H1 (cell line): ENCODE measurements around the gene MRTO4. TPM values are rescaled to one million over a fixed set of nuclear protein-coding genes. Genes with fewer than 3 reads are reported as not detected.

ENCODE experiments used
- CTCF ChIA-PET: fragments of 300-600 bp; sonication (Branson Sonifier 250); formaldehyde crosslinking; loops from one replicate; lab custom pipeline; 2021; ENCODE audit not compliant: partially characterized antibody; lab: Charles Lee
- POLR2A ChIA-PET: fragments of 300-600 bp; sonication (Branson Sonifier 250); formaldehyde crosslinking; loops from one replicate; lab custom pipeline; 2021; ENCODE audit warnings: inconsistent platforms; ENCODE audit not compliant: partially characterized antibody; lab: Charles Lee
- DNase-seq, 2 experiments: peaks; one replicate each; pipeline versions ENCODE4 v3.0.0 to v3.0.0-alpha.2; 2010 to 2022; ENCODE audit warnings: low spot score in 2 of 2, low read depth in 1 of 2, mixed read lengths in 1 of 2
- FAIRE-seq: peaks from 2 replicates; lab custom pipeline; 2011; peaks lifted over from hg19 to GRCh38; lab: Jason Lieb, UNC
- H2AFZ ChIP-seq: 2 replicates; pipeline ENCODE4 v1.8.1; 2012; ENCODE audit warnings: low read length, inconsistent platforms
- H2AK5ac ChIP-seq: 2 replicates; pipeline ENCODE4 v1.6.1; 2013; ENCODE audit warnings: low read depth, low read length
- H2BK120ac ChIP-seq: replicated peaks from 2 replicates; pipeline ENCODE3; 2013; ENCODE audit warnings: low read depth, low read length, inconsistent platforms
- H2BK12ac ChIP-seq: 2 replicates; pipeline ENCODE4 v1.6.1; 2013; ENCODE audit warnings: low read depth, low read length
- H2BK15ac ChIP-seq: 2 replicates; pipeline ENCODE4 v1.6.1; 2013; ENCODE audit warnings: low read length
- H2BK20ac ChIP-seq: 2 replicates; pipeline ENCODE4 v1.6.1; 2013; ENCODE audit warnings: low read length
- H2BK5ac ChIP-seq: 2 replicates; pipeline ENCODE4 v1.6.1; 2013; ENCODE audit warnings: low read depth, low read length
- H3K14ac ChIP-seq: 2 replicates; pipeline ENCODE4 v1.6.1; 2013; ENCODE audit warnings: inconsistent platforms; ENCODE audit not compliant: insufficient read length
- H3K18ac ChIP-seq: 2 replicates; pipeline ENCODE4 v1.6.1; 2013; ENCODE audit warnings: low read length; ENCODE audit errors: extremely low read depth
- H3K23ac ChIP-seq: 2 replicates; pipeline ENCODE4 v1.6.1; 2013; ENCODE audit warnings: inconsistent platforms; ENCODE audit not compliant: insufficient read length
- H3K23me2 ChIP-seq: 2 replicates; pipeline ENCODE4 v1.6.1; 2013; ENCODE audit warnings: low read depth, low read length
- H3K27ac ChIP-seq: 2 replicates; pipeline ENCODE4 v1.6.1; 2011; ENCODE audit warnings: low read depth, low read length, inconsistent platforms
- H3K27me3 ChIP-seq, 4 experiments: replicated peaks in 1 of 4; 1 replicate in 1 of 4; 2 replicates in 3 of 4; pipeline versions ENCODE4 v1.6.1 to v1.8.1; 2011 to 2013; ENCODE audit warnings: low read length in 3 of 4, mild to moderate bottlenecking in 3 of 4, inconsistent platforms in 2 of 4, mixed read lengths in 2 of 4, moderate library complexity in 1 of 4; ENCODE audit not compliant: control insufficient read depth in 3 of 4, insufficient read depth in 3 of 4; ENCODE audit errors: extremely low read depth in 1 of 4
- H3K36me3 ChIP-seq, 4 experiments: 2 replicates each; pipeline versions ENCODE4 v1.6.1 to v1.8.1; 2011 to 2013; ENCODE audit warnings: mild to moderate bottlenecking in 4 of 4, low read length in 3 of 4, moderate library complexity in 2 of 4, control low read depth in 1 of 4, inconsistent platforms in 1 of 4; ENCODE audit not compliant: insufficient read depth in 4 of 4, control insufficient read depth in 2 of 4
- H3K4ac ChIP-seq: replicated peaks from 2 replicates; pipeline ENCODE3; 2013; ENCODE audit warnings: low read length, low read depth, mixed read lengths, inconsistent platforms; ENCODE audit not compliant: insufficient read length
- H3K4me1 ChIP-seq, 4 experiments: replicated peaks in 1 of 4; 1 replicate in 1 of 4; 2 replicates in 3 of 4; pipeline versions ENCODE4 v1.6.1 to v1.8.1; 2011 to 2013; ENCODE audit warnings: low read length in 3 of 4, inconsistent platforms in 2 of 4, mixed read lengths in 1 of 4; ENCODE audit not compliant: insufficient read depth in 4 of 4, control insufficient read depth in 3 of 4
- H3K4me2 ChIP-seq, 2 experiments: 2 replicates each; pipeline versions ENCODE4 v1.6.1 to v1.8.1; 2011 to 2013; ENCODE audit warnings: low read depth in 2 of 2, low read length in 2 of 2, control low read depth in 1 of 2, inconsistent platforms in 1 of 2, mild to moderate bottlenecking in 1 of 2; ENCODE audit not compliant: insufficient read depth in 1 of 2
- H3K4me3 ChIP-seq, 4 experiments: fragments of 200-600, 300-600 bp in 1 of 4; sonication (generic), shearing (Covaris generic), sonication (Bioruptor Twin) in 1 of 4; 2 replicates each; pipeline versions ENCODE4 v1.5.1 to v1.8.1; 2011 to 2016; ENCODE audit warnings: low read length in 4 of 4, low read depth in 3 of 4, control low read depth in 2 of 4, inconsistent platforms in 2 of 4, mild to moderate bottlenecking in 2 of 4, mixed read lengths in 1 of 4, moderate library complexity in 1 of 4; ENCODE audit not compliant: insufficient read depth in 2 of 4; ENCODE audit errors: extremely low read depth in 1 of 4
- H3K56ac ChIP-seq: replicated peaks from 2 replicates; pipeline ENCODE3; 2013; ENCODE audit warnings: low read depth, mild to moderate bottlenecking, mixed read lengths, low read length, inconsistent platforms; ENCODE audit not compliant: insufficient read length
- H3K79me1 ChIP-seq: 2 replicates; pipeline ENCODE4 v1.6.1; 2013; ENCODE audit warnings: low read depth, low read length, control low read depth
- H3K79me2 ChIP-seq, 2 experiments: 2 replicates each; pipeline versions ENCODE4 v1.6.1 to v1.8.1; 2012 to 2013; ENCODE audit warnings: low read length in 2 of 2, mild to moderate bottlenecking in 2 of 2, inconsistent platforms in 1 of 2; ENCODE audit not compliant: insufficient read depth in 2 of 2, control insufficient read depth in 1 of 2
- H3K9ac ChIP-seq, 4 experiments: replicated peaks in 1 of 4; 1 replicate in 1 of 4; 2 replicates in 3 of 4; pipeline versions ENCODE4 v1.6.1 to v1.8.1; 2011 to 2013; ENCODE audit warnings: low read depth in 3 of 4, low read length in 3 of 4, control low read depth in 2 of 4, mild to moderate bottlenecking in 2 of 4, moderate library complexity in 2 of 4, inconsistent platforms in 1 of 4; ENCODE audit errors: extremely low read depth in 1 of 4
- H3K9me3 ChIP-seq, 2 experiments: 2 replicates each; pipeline versions ENCODE4 v1.6.1 to v1.8.1; 2012 to 2013; ENCODE audit warnings: mild to moderate bottlenecking in 2 of 2, moderate library complexity in 2 of 2, control low read depth in 1 of 2, inconsistent platforms in 1 of 2, low read depth in 1 of 2, low read length in 1 of 2, mixed read lengths in 1 of 2; ENCODE audit not compliant: insufficient read depth in 2 of 2
- H4K20me1 ChIP-seq, 2 experiments: replicated peaks in 1 of 2; 2 replicates each; pipeline versions ENCODE3 to v1.8.1; 2011 to 2013; ENCODE audit warnings: inconsistent platforms in 2 of 2, low read length in 2 of 2, mild to moderate bottlenecking in 1 of 2; ENCODE audit not compliant: insufficient read depth in 2 of 2, control insufficient read depth in 1 of 2
- H4K5ac ChIP-seq: 2 replicates; pipeline ENCODE4 v1.6.1; 2013; ENCODE audit warnings: low read length, low read depth, mixed read lengths, inconsistent platforms; ENCODE audit not compliant: insufficient read length
- H4K8ac ChIP-seq: 2 replicates; pipeline ENCODE4 v1.8.0; 2013; ENCODE audit warnings: mild to moderate bottlenecking, moderate library complexity, low read length, inconsistent platforms; ENCODE audit not compliant: insufficient read depth; ENCODE audit errors: extremely low read depth
- H4K91ac ChIP-seq: replicated peaks from 2 replicates; pipeline ENCODE3; 2013; ENCODE audit warnings: low read length, mixed read lengths, inconsistent platforms; ENCODE audit not compliant: insufficient read length
- ASH2L ChIP-seq: fragments of 200-600, 300-600 bp; sonication (generic); IDR thresholded peaks from one replicate; pipeline ENCODE4 v1.7.1; 2017; ENCODE audit warnings: low read length
- ATF2 ChIP-seq: IDR thresholded peaks from 2 replicates; pipeline ENCODE4 v1.6.1; 2012; ENCODE audit warnings: low read length, inconsistent platforms
- CBX5 ChIP-seq: fragments of 300-800, 300-1000 bp; sonication (generic); IDR thresholded peaks from 2 replicates; pipeline ENCODE4 v1.7.1; 2016; ENCODE audit warnings: antibody characterized with exemption, low read length, low read depth
- CHD2 ChIP-seq: IDR thresholded peaks from 2 replicates; pipeline ENCODE4 v1.6.1; 2012; ENCODE audit warnings: low read length, improper control_type of control experiment
- CTBP2 ChIP-seq: IDR thresholded peaks from 2 replicates; pipeline ENCODE4 v1.7.0; 2011; ENCODE audit warnings: borderline replicate concordance, mild to moderate bottlenecking, moderate library complexity, mixed read lengths, low read length; ENCODE audit not compliant: insufficient read depth, insufficient read length
- POU5F1 ChIP-seq: IDR thresholded peaks from 2 replicates; pipeline ENCODE4 v1.6.1; 2011; ENCODE audit warnings: low read depth, mild to moderate bottlenecking, low read length, moderate library complexity
- RNF2 ChIP-seq: fragments of 200-900, 300-1000 bp; sonication (generic); IDR thresholded peaks from 2 replicates; pipeline ENCODE4 v1.7.1; 2016; ENCODE audit warnings: borderline replicate concordance, low read depth, mild to moderate bottlenecking, antibody characterized with exemption, low read length; ENCODE audit not compliant: poor library complexity, severe bottlenecking; ENCODE audit errors: missing control alignments
- TAF1 ChIP-seq: IDR thresholded peaks from 2 replicates; pipeline ENCODE4 v1.6.1; 2011; ENCODE audit warnings: mild to moderate bottlenecking, low read depth, low read length
- TBP ChIP-seq: IDR thresholded peaks from 2 replicates; pipeline ENCODE4 v1.6.1; 2011; ENCODE audit warnings: low read depth, low read length, improper control_type of control experiment
- YY1 ChIP-seq: IDR thresholded peaks from 2 replicates; pipeline ENCODE4 v1.6.1; 2011; ENCODE audit warnings: low read depth, mild to moderate bottlenecking, low read length
- WGBS, 2 experiments: shearing (Covaris generic) in 1 of 2; methylation state at CpG; one replicate each; pipeline versions ENCODE4 v1.1.6 to v1.1.7; 2013 to 2015; ENCODE audit warnings: low lambda C conversion rate in 2 of 2, mixed read lengths in 2 of 2, inconsistent platforms in 1 of 2, low coverage in 1 of 2, missing lambda C conversion rate in 1 of 2; ENCODE audit not compliant: insufficient replicate concordance in 2 of 2, insufficient coverage in 1 of 2, insufficient read length in 1 of 2; ENCODE audit errors: extremely low coverage in 1 of 2, missing lambda C conversion rate in 1 of 2; 5-methylcytosine and 5-hydroxymethylcytosine counted together
- polyA plus RNA-seq, 7 experiments: library from polyadenylated mRNA; depleted of rRNA in 3 of 7; stranded (reverse) in 5 of 7; unstranded in 2 of 7; fragments of >200 nt in 5 of 7; fragments of 200-250 nt in 2 of 7; gene quantifications; 1 replicate in 5 of 7; 2 replicates in 1 of 7; 4 replicates in 1 of 7; pipeline versions ENCODE4 v1.2.1 to v1.2.3, GENCODE V29; 2011 to 2013; ENCODE audit warnings: missing spikeins in 2 of 7, mixed read lengths in 2 of 7
- total RNA-seq: library from RNA; stranded (reverse); fragmentation: NEBNext Ultra II Directional; extraction: Animal tissue kit (Norgen Biotek cat#: 25700); gene quantifications from 2 replicates; pipeline ENCODE4 v1.2.1, GENCODE V29; 2021
- TF ChIP-seq, protein P1 (sequence below): IDR thresholded peaks from 2 replicates; pipeline ENCODE4 v1.6.1; 2012; ENCODE audit warnings: inconsistent platforms

MRTO4 gene
- total and polyA plus RNA-seq, 2 of the 8 experiments (the other 6 are each of a cell fraction or from before 2014, with no cell fraction given): 36.9 to 64.3 TPM

DNA sequence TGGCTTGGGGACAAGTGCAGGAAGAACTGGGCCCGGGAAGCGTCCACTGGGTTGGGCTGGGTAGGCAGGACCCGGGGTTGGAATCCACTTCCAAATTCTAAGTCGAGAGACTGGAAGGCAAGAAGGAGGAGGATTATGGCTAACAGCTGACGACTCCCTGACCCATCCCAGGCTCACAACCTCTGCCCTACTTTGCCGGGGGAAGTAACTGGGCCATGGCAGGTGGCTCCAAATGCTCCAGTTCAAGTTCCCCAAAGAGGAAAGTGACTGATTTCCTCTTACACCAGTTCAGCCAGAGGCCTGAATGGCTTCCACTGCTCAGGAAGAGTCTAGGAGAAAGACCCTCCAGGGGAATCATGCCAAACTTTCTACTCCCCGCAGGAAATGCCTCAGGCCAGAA lies 11.7 kb upstream of the MRTO4 start:
- CTCF ChIA-PET: interaction anchor here (0.6 to 4.3 kb wide), 7 partner anchors 11 to 409 kb away, joined by 3 to 40 read pairs (median 4); no protein-coding TSS in a partner anchor
- H2AFZ ChIP-seq: no peak overlapping the region
- no peaks in the 10 kb centered on the region for H3K9me3 ChIP-seq
- TF ChIP-seq TBP (no peak), ASH2L (no peak), TAF1 (no peak), CHD2 (no peak), ATF2 (no peak), CBX5 (no peak), RNF2 (no peak), YY1 (no peak), POU5F1 (no peak), CTBP2 (no peak)
- TF ChIP-seq, protein P1, sequence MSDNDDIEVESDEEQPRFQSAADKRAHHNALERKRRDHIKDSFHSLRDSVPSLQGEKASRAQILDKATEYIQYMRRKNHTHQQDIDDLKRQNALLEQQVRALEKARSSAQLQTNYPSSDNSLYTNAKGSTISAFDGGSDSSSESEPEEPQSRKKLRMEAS: no peak
- TF ChIP-seq, all 59 proteins: peak for 0
- Histone ChIP-seq H2AK5ac (no peak overlapping the region), H4K20me1 (peaks cover 2 to 3% of the 10 kb centered on the region in 2 experiments), H2BK12ac (no peak overlapping the region), H2BK20ac (no peak overlapping the region), H3K4me3 (no peak overlapping the region), H3K36me3 (peaks cover 54 to 81% (median 73%) of the 10 kb centered on the region in 4 experiments), H3K18ac (no peak overlapping the region), H3K56ac (no peak overlapping the region), H2BK15ac (no peak overlapping the region), H4K91ac (no peak overlapping the region), H3K4me1 (no peaks in the 10 kb centered on the region), H2BK120ac (no peak overlapping the region), H3K23ac (no peak overlapping the region), H4K5ac (no peak overlapping the region), H3K27ac (no peak overlapping the region), H3K79me1 (no peaks in the 10 kb centered on the region), H3K4me2 (no peak overlapping the region), H2BK5ac (no peak overlapping the region), H3K4ac (no peak overlapping the region), H3K9ac (no peak overlapping the region), H3K79me2 (no peaks in the 10 kb centered on the region), H3K14ac (no peak overlapping the region), H3K23me2 (no peaks in the 10 kb centered on the region), H3K27me3 (no peaks in the 10 kb centered on the region), H4K8ac (no peak overlapping the region)
- DNase-seq (no peak), FAIRE-seq (no peak)
- POLR2A ChIA-PET: interaction anchor here (1.3 to 2.3 kb wide), 2 partner anchors 12 to 29 kb away, joined by 5 to 14 read pairs; partner anchors contain the start of genes EMC1 and MRTO4
- 93% methylated on average over 7 of the region's 7 CpGs; no CpG with 5 or more reads in 1 of the 2 experiments for WGBS, 2 experiments
